SK-N-SH treated with all-trans-retinoic acid at 6 μM for 48 hours (cell line): ENCODE data around the gene SPR.

Source experiments
- ATAC-seq: fragments of 200-7000 bp; cut with Tn5 transposase; 3 replicates; pipeline ENCODE4 v1.9.1; 2020; ENCODE audit warnings: mild to moderate bottlenecking, moderate library complexity
- BACH2 ChIP-seq: fragments of 250-450 bp; sonication (Bioruptor Pico); IDR thresholded peaks from 2 replicates; pipeline ENCODE4 v1.9.0; 2021; ENCODE audit warnings: mild to moderate bottlenecking, borderline replicate concordance
- CREB5 ChIP-seq: fragments of 250-450 bp; sonication (Bioruptor Pico); IDR thresholded peaks from 2 replicates; pipeline ENCODE4 v1.5.1; 2020; ENCODE audit warnings: low read depth, mild to moderate bottlenecking, moderate library complexity
- CSDC2 ChIP-seq: fragments of 250-450 bp; sonication (Bioruptor Pico); IDR thresholded peaks from 2 replicates; pipeline ENCODE4 v1.5.0; 2020; ENCODE audit warnings: mild to moderate bottlenecking, moderate library complexity
- ESRRG ChIP-seq: fragments of 250-450 bp; sonication (Bioruptor Pico); IDR thresholded peaks from 2 replicates; pipeline ENCODE4 v1.6.1; 2021; ENCODE audit warnings: mild to moderate bottlenecking
- GLIS3 ChIP-seq: fragments of 250-450 bp; sonication (Bioruptor Pico); IDR thresholded peaks from 2 replicates; pipeline ENCODE4 v1.5.0; 2020; ENCODE audit warnings: mild to moderate bottlenecking, moderate library complexity
- ISL1 ChIP-seq: fragments of 250-450 bp; sonication (Bioruptor Pico); IDR thresholded peaks from 2 replicates; pipeline ENCODE4 v2.1.2; 2022; ENCODE audit warnings: mild to moderate bottlenecking, moderate library complexity
- PATZ1 ChIP-seq: fragments of 250-450 bp; sonication (Bioruptor Pico); IDR thresholded peaks from 2 replicates; pipeline ENCODE4 v1.8.0; 2020; ENCODE audit warnings: mild to moderate bottlenecking, moderate library complexity, borderline replicate concordance
- POU6F1 ChIP-seq: fragments of 250-450 bp; sonication (Bioruptor Pico); IDR thresholded peaks from 2 replicates; pipeline ENCODE4 v1.8.0; 2021; ENCODE audit warnings: low read depth, mild to moderate bottlenecking, moderate library complexity, borderline replicate concordance
- RARB ChIP-seq: fragments of 250-450 bp; sonication (Bioruptor Pico); IDR thresholded peaks from 2 replicates; pipeline ENCODE4 v1.8.0; 2021; ENCODE audit warnings: mild to moderate bottlenecking, moderate library complexity
- SNAI2 ChIP-seq: fragments of 250-450 bp; sonication (Bioruptor Pico); IDR thresholded peaks from 2 replicates; pipeline ENCODE4 v1.5.0; 2020; ENCODE audit warnings: mild to moderate bottlenecking, moderate library complexity
- TOX ChIP-seq: fragments of 250-450 bp; sonication (Bioruptor Pico); IDR thresholded peaks from 2 replicates; pipeline ENCODE4 v1.8.0; 2021; ENCODE audit warnings: mild to moderate bottlenecking, moderate library complexity, borderline replicate concordance
- ZFP3 ChIP-seq: fragments of 250-450 bp; sonication (Bioruptor Pico); IDR thresholded peaks from 2 replicates; pipeline ENCODE4 v1.5.0; 2020; ENCODE audit warnings: mild to moderate bottlenecking, moderate library complexity
- ZFP30 ChIP-seq: fragments of 450-650 bp; formaldehyde crosslinking; IDR thresholded peaks from 2 replicates; pipeline ENCODE4 v1.5.0; 2022; ENCODE audit warnings: mild to moderate bottlenecking, moderate library complexity
- ZNF565 ChIP-seq: fragments of 450-650 bp; formaldehyde crosslinking; conservative IDR thresholded peaks from 2 replicates; pipeline ENCODE4 v1.5.0; 2020; ENCODE audit warnings: low read depth, mild to moderate bottlenecking, moderate library complexity
- ZNF70 ChIP-seq: fragments of 450-650 bp; formaldehyde crosslinking; IDR thresholded peaks from 2 replicates; pipeline ENCODE4 v1.5.0; 2020; ENCODE audit warnings: mild to moderate bottlenecking, moderate library complexity
- ZNF8 ChIP-seq: fragments of 450-650 bp; formaldehyde crosslinking; IDR thresholded peaks from 2 replicates; pipeline ENCODE4 v1.5.0; 2020; ENCODE audit warnings: mild to moderate bottlenecking, moderate library complexity
- TF ChIP-seq, protein P1 (sequence below): fragments of 250-450 bp; sonication (Bioruptor Pico); IDR thresholded peaks from 2 replicates; pipeline ENCODE4 v1.5.0; 2020; ENCODE audit warnings: mild to moderate bottlenecking, moderate library complexity
- TF ChIP-seq, protein P2 (sequence below): fragments of 250-450 bp; sonication (Bioruptor Pico); IDR thresholded peaks from 2 replicates; pipeline ENCODE4 v1.5.1; 2021; ENCODE audit warnings: mild to moderate bottlenecking, moderate library complexity

The SPR gene

DNA sequence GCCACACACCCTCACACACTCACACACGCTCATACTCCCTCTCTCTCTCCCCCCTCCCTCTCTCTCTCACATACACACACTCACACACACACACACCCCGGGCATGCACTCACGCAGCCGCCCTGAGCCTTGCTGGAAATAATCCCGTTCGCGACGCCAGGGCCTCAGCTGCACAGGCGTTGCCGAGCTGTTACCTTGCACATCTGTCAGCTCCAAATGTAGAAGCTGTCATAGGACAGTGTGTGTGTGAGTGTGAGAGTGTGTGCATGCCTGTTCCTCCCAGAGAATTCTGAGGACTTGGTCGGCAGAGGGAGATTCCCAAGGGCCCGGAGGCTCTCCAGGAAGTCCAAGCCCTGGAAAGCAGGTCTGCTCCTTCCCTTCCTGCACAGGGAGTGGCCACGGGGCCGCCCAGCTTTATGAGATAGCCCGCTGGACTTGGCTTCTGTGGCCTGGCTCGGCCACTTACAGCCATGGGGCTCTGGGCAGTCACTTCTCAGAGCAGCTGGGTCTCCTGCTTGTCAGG is 8.6 kb downstream of the SPR start (continued):
- TF ChIP-seq TOX (CRISPR knock-in tag) (no peak), PATZ1 (no peak), ISL1 (no peak), ZFP3 (no peak), POU6F1 (CRISPR knock-in tag) (no peak), ZFP30 (no peak), RARB (CRISPR knock-in tag) (no peak), CSDC2 (CRISPR knock-in tag) (no peak), BACH2 (CRISPR knock-in tag) (no peak)
- TF ChIP-seq, all 23 proteins: peak for 0

DNA sequence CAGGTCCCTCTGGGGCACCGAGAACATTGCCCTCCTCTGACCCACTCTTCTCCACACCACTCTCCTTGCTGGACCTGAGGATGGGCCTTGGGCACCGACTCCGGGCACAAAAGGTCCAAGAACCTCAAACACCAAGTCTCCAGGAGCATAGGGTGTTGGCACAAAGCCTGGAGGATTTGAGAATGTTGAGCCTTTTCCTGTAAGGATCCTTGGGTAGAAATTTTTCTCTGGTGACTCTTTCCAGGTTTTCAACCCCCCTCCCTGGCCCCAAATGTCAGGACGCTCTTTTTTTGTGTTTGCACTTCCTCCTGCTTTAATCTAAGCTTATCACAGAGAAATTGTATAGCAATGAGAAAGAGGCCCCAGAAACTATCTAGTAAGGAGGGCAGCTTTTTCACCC is 9.2 kb downstream of the SPR start:
- TF ChIP-seq CSDC2 (CRISPR knock-in tag) (no peak), POU6F1 (CRISPR knock-in tag) (no peak)
- TF ChIP-seq, protein P1, sequence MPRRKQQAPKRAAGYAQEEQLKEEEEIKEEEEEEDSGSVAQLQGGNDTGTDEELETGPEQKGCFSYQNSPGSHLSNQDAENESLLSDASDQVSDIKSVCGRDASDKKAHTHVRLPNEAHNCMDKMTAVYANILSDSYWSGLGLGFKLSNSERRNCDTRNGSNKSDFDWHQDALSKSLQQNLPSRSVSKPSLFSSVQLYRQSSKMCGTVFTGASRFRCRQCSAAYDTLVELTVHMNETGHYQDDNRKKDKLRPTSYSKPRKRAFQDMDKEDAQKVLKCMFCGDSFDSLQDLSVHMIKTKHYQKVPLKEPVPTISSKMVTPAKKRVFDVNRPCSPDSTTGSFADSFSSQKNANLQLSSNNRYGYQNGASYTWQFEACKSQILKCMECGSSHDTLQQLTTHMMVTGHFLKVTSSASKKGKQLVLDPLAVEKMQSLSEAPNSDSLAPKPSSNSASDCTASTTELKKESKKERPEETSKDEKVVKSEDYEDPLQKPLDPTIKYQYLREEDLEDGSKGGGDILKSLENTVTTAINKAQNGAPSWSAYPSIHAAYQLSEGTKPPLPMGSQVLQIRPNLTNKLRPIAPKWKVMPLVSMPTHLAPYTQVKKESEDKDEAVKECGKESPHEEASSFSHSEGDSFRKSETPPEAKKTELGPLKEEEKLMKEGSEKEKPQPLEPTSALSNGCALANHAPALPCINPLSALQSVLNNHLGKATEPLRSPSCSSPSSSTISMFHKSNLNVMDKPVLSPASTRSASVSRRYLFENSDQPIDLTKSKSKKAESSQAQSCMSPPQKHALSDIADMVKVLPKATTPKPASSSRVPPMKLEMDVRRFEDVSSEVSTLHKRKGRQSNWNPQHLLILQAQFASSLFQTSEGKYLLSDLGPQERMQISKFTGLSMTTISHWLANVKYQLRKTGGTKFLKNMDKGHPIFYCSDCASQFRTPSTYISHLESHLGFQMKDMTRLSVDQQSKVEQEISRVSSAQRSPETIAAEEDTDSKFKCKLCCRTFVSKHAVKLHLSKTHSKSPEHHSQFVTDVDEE (CRISPR knock-in tag): no peak
- TF ChIP-seq, protein P2, sequence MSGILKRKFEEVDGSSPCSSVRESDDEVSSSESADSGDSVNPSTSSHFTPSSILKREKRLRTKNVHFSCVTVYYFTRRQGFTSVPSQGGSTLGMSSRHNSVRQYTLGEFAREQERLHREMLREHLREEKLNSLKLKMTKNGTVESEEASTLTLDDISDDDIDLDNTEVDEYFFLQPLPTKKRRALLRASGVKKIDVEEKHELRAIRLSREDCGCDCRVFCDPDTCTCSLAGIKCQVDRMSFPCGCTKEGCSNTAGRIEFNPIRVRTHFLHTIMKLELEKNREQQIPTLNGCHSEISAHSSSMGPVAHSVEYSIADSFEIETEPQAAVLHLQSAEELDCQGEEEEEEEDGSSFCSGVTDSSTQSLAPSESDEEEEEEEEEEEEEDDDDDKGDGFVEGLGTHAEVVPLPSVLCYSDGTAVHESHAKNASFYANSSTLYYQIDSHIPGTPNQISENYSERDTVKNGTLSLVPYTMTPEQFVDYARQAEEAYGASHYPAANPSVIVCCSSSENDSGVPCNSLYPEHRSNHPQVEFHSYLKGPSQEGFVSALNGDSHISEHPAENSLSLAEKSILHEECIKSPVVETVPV (CRISPR knock-in tag): no peak
- ATAC-seq: no peak

- no peak for ATAC-seq
- TF ChIP-seq SNAI2 (CRISPR knock-in tag): no peak
- no peak for TF ChIP-seq ZFP3
- TF ChIP-seq ZNF565: no peak
- TF ChIP-seq, protein P2 (CRISPR knock-in tag): no peak
- TF ChIP-seq ZFP30: no peak
- TF ChIP-seq ZNF70: no peak
- no peak for TF ChIP-seq ZNF8
- no peak for TF ChIP-seq CREB5 (CRISPR knock-in tag)
- TF ChIP-seq, protein P1 (CRISPR knock-in tag): no peak
- TF ChIP-seq RARB (CRISPR knock-in tag): no peak
- TF ChIP-seq ESRRG (CRISPR knock-in tag): no peak
- TF ChIP-seq GLIS3 (CRISPR knock-in tag): no peak
- TF ChIP-seq CSDC2 (CRISPR knock-in tag): no peak
Measured at GRCh38 chr2:72897785-72898584, 10.8 kb downstream of the SPR start.
